Measurements from ENCODE around the gene ARFGEF2. TPM values are rescaled to one million over a fixed set of nuclear protein-coding genes. Genes with fewer than 3 reads are reported as not detected.

ARFGEF2 gene
- total RNA-seq, 1 donor from 2014 or later, result 30.2 TPM

- Mint-ChIP-seq H3K4me3 (ENCODE audit: unreplicated experiment) (no peak overlapping the region), H3K9me3 (ENCODE audit: unreplicated experiment) (no peaks in the 10 kb centered on the region), H3K27ac (ENCODE audit: unreplicated experiment) (no peak overlapping the region)
These were observed 24.5 kb downstream of the ARFGEF2 start for GRCh38 chr20:48945840-48946514.

GRCh38 chr20:48948612-48949011 lies 27.1 kb downstream of the ARFGEF2 start:
- Mint-ChIP-seq H3K4me1 (ENCODE audit: low read depth, unreplicated experiment) (no peaks in the 10 kb centered on the region), H3K27me3 (ENCODE audit: unreplicated experiment) (no peaks in the 10 kb centered on the region), H3K36me3 (ENCODE audit: unreplicated experiment) (no peaks in the 10 kb centered on the region), H3K4me3 (ENCODE audit: unreplicated experiment) (no peak overlapping the region), H3K9me3 (ENCODE audit: unreplicated experiment) (no peaks in the 10 kb centered on the region), H3K27ac (ENCODE audit: unreplicated experiment) (no peak overlapping the region)
- no peak for DNase-seq
- no peak for TF ChIP-seq CTCF (IDR thresholded peaks at IDR 0.05; ENCODE audit: partially characterized antibody, unreplicated experiment)

More at GRCh38 chr20:48945840-48946514, 24.5 kb downstream of the ARFGEF2 start:
- Mint-ChIP-seq H3K36me3 (ENCODE audit: unreplicated experiment) (no peaks in the 10 kb centered on the region), H3K4me1 (ENCODE audit: low read depth, unreplicated experiment) (no peaks in the 10 kb centered on the region), H3K27me3 (ENCODE audit: unreplicated experiment) (no peaks in the 10 kb centered on the region)
- no peak for TF ChIP-seq CTCF (IDR thresholded peaks at IDR 0.05; ENCODE audit: partially characterized antibody, unreplicated experiment)
- no peak for DNase-seq

GRCh38 chr20:48949304-48950170 lies 28.0 kb downstream of the ARFGEF2 start:
- no peaks in the 10 kb centered on the region for H3K27me3 Mint-ChIP-seq (ENCODE audit: unreplicated experiment)
- H3K4me1 Mint-ChIP-seq (ENCODE audit: low read depth, unreplicated experiment), result no peaks in the 10 kb centered on the region
- H3K9me3 Mint-ChIP-seq (ENCODE audit: unreplicated experiment), result no peaks in the 10 kb centered on the region
- no peak for DNase-seq
- no peak overlapping the region for H3K4me3 Mint-ChIP-seq (ENCODE audit: unreplicated experiment)
- H3K27ac Mint-ChIP-seq (ENCODE audit: unreplicated experiment), result no peak overlapping the region
- no peaks in the 10 kb centered on the region for H3K36me3 Mint-ChIP-seq (ENCODE audit: unreplicated experiment)
- peak; percentile 24 for TF ChIP-seq CTCF (IDR thresholded peaks at IDR 0.05; ENCODE audit: partially characterized antibody, unreplicated experiment)

- H3K4me3 Mint-ChIP-seq (ENCODE audit: unreplicated experiment), result no peak overlapping the region
- H3K27me3 Mint-ChIP-seq (ENCODE audit: unreplicated experiment), result no peaks in the 10 kb centered on the region
- TF ChIP-seq CTCF (IDR thresholded peaks at IDR 0.05; ENCODE audit: partially characterized antibody, unreplicated experiment), result no peak
- peaks cover 6% of the 10 kb centered on the region for H3K36me3 Mint-ChIP-seq (ENCODE audit: unreplicated experiment)
- no peak for DNase-seq
- H3K27ac Mint-ChIP-seq (ENCODE audit: unreplicated experiment), result no peak overlapping the region
- no peaks in the 10 kb centered on the region for H3K9me3 Mint-ChIP-seq (ENCODE audit: unreplicated experiment)
- no peaks in the 10 kb centered on the region for H3K4me1 Mint-ChIP-seq (ENCODE audit: low read depth, unreplicated experiment)
These were observed 29.5 kb downstream of the ARFGEF2 start for GRCh38 chr20:48951041-48951440.

GRCh38 chr20:48951646-48952045 lies 30.1 kb downstream of the ARFGEF2 start:
- H3K27me3 Mint-ChIP-seq (ENCODE audit: unreplicated experiment), result no peaks in the 10 kb centered on the region
- peaks cover 6% of the 10 kb centered on the region for H3K36me3 Mint-ChIP-seq (ENCODE audit: unreplicated experiment)
- TF ChIP-seq CTCF (IDR thresholded peaks at IDR 0.05; ENCODE audit: partially characterized antibody, unreplicated experiment), result no peak
- H3K9me3 Mint-ChIP-seq (ENCODE audit: unreplicated experiment), result no peaks in the 10 kb centered on the region
- no peak for DNase-seq
- no peak overlapping the region for H3K27ac Mint-ChIP-seq (ENCODE audit: unreplicated experiment)
- no peak overlapping the region for H3K4me3 Mint-ChIP-seq (ENCODE audit: unreplicated experiment)
- no peaks in the 10 kb centered on the region for H3K4me1 Mint-ChIP-seq (ENCODE audit: low read depth, unreplicated experiment)

All from glutamatergic neuron (in vitro differentiated cells).